ENCODE results near the gene TAF11L5.
"Not testable (repeated sequence)": the region's sequence is repeated elsewhere in the genome, so short reads cannot be mapped to it uniquely, and the experiment has no call there.

Gene TAF11L5

GRCh38 chr5:17492770-17493169 lies 32.3 kb upstream of the TAF11L5 start:
- ChIA-PET POLR2A (no interaction called here), CTCF (no interaction called here)
- no peak for DNase-seq (ENCODE audit: low read depth, low spot score)
- no peak overlapping the region for H3K4me3 ChIP-seq (ENCODE audit: low read depth, low read length)
- no peak for TF ChIP-seq CTCF (IDR thresholded peaks at IDR 0.05; ENCODE audit: insufficient read depth, low read length, missing control alignments)

- ChIA-PET CTCF (interaction anchor here (1.2 kb wide), 1 partner anchor 281 kb away, joined by 3 read pairs; no protein-coding TSS in a partner anchor), POLR2A (no interaction called here)
- H3K4me3 ChIP-seq (ENCODE audit: low read depth, low read length), result no peak overlapping the region
- no peak for DNase-seq (ENCODE audit: low read depth, low spot score)
- TF ChIP-seq CTCF (IDR thresholded peaks at IDR 0.05; ENCODE audit: insufficient read depth, low read length, missing control alignments), result no peak
These were observed 27.6 kb upstream of the TAF11L5 start for GRCh38 chr5:17497446-17497845.

GRCh38 chr5:17497931-17498330 lies 27.1 kb upstream of the TAF11L5 start, which contains the start of gene TAF11L2:
TSS of gene TAF11L2 (plus strand) at chr5:17498231.
- CTCF ChIA-PET, result interaction anchor here (1.2 kb wide), 1 partner anchor 282 kb away, joined by 3 read pairs; no protein-coding TSS in a partner anchor
- H3K4me3 ChIP-seq (ENCODE audit: low read depth, low read length); POLR2A ChIA-PET; DNase-seq (ENCODE audit: low read depth, low spot score): not testable (repeated sequence)

GRCh38 chr5:17511775-17512325 lies 13.2 kb upstream of the TAF11L5 start:
- no peak for TF ChIP-seq CTCF (IDR thresholded peaks at IDR 0.05; ENCODE audit: insufficient read depth, low read length, missing control alignments)

GRCh38 chr5:17517526-17517925 lies 7.5 kb upstream of the TAF11L5 start:
- POLR2A ChIA-PET; CTCF ChIA-PET; DNase-seq (ENCODE audit: low read depth, low spot score); H3K4me3 ChIP-seq (ENCODE audit: low read depth, low read length): not testable (repeated sequence)

More at GRCh38 chr5:17511775-17512325, 13.2 kb upstream of the TAF11L5 start:
- H3K4me3 ChIP-seq (ENCODE audit: low read depth, low read length), result no peak overlapping the region
- CTCF ChIA-PET, result no interaction called here
- POLR2A ChIA-PET, result no interaction called here
- DNase-seq (ENCODE audit: low read depth, low spot score), result no peak

GRCh38 chr5:17518067-17518466 lies 7.0 kb upstream of the TAF11L5 start, which contains the start of gene TAF11L3:
TSS of gene TAF11L3 (plus strand) at chr5:17518367.
- DNase-seq (ENCODE audit: low read depth, low spot score); POLR2A ChIA-PET; H3K4me3 ChIP-seq (ENCODE audit: low read depth, low read length); CTCF ChIA-PET: not testable (repeated sequence)

- H3K4me3 ChIP-seq (ENCODE audit: low read depth, low read length); CTCF ChIA-PET; POLR2A ChIA-PET; DNase-seq (ENCODE audit: low read depth, low spot score): not testable (repeated sequence)
These were observed 5.5 kb upstream of the TAF11L5 start for GRCh38 chr5:17519508-17519907.

- CTCF ChIA-PET; DNase-seq (ENCODE audit: low read depth, low spot score); POLR2A ChIA-PET; H3K4me3 ChIP-seq (ENCODE audit: low read depth, low read length): not testable (repeated sequence)
These were observed 3.5 kb upstream of the TAF11L5 start, which contains the start of gene TAF11L4 for GRCh38 chr5:17521501-17521900. TSS of gene TAF11L4 (plus strand) at chr5:17521801.

GRCh38 chr5:17526504-17526903 lies 1.5 kb downstream of the TAF11L5 start:
- CTCF ChIA-PET; POLR2A ChIA-PET; DNase-seq (ENCODE audit: low read depth, low spot score); H3K4me3 ChIP-seq (ENCODE audit: low read depth, low read length): not testable (repeated sequence)

GRCh38 chr5:17528369-17528768 lies 3.3 kb downstream of the TAF11L5 start, which contains the start of gene TAF11L6:
TSS of gene TAF11L6 (plus strand) at chr5:17528669.
- DNase-seq (ENCODE audit: low read depth, low spot score); POLR2A ChIA-PET; H3K4me3 ChIP-seq (ENCODE audit: low read depth, low read length); CTCF ChIA-PET: not testable (repeated sequence)
